B cell (primary cell): Measurements from ENCODE around the gene HSPB7. TPM values are rescaled to one million over a fixed set of nuclear protein-coding genes. Genes with fewer than 3 reads are reported as not detected.

ENCODE experiments used
- ATAC-seq: fragments of 200-7000 bp; cut with Tn5 transposase; one replicate; pipeline ENCODE4 v1.10.0; 2021; ENCODE audit warnings: low read depth, mild to moderate bottlenecking, moderate number of reproducible peaks, moderate library complexity
- CTCF ChIA-PET: fragments of 350-600 bp; sonication (Branson Sonifier 250); formaldehyde crosslinking; loops from one replicate; lab custom pipeline; 2021; ENCODE audit warnings: antibody characterized with exemption, inconsistent platforms; lab: Charles Lee
- POLR2A ChIA-PET: fragments of 350-600 bp; sonication (Branson Sonifier 250); formaldehyde crosslinking; loops from one replicate; lab custom pipeline; 2021; ENCODE audit warnings: antibody characterized with exemption; lab: Charles Lee
- DNase-seq: peaks from one replicate; pipeline ENCODE4 v3.0.0; 2013
- H2AFZ ChIP-seq: 2 replicates; pipeline ENCODE4 v1.6.1; 2012; ENCODE audit warnings: mild to moderate bottlenecking, low read depth, low read length; ENCODE audit not compliant: insufficient read depth, poor library complexity, severe bottlenecking
- H3K27ac ChIP-seq, 2 donors: 1 replicate in 1 of 2; 2 replicates in 1 of 2; pipeline ENCODE4 v1.5.1; 2012 to 2013; ENCODE audit warnings: low read length in 2 of 2, mild to moderate bottlenecking in 2 of 2, moderate library complexity in 1 of 2
- H3K27me3 ChIP-seq, 4 experiments: fragments of 200-600 bp in 1 of 4; sonication (generic) in 1 of 4; replicated peaks in 1 of 4; 1 replicate in 2 of 4; 2 replicates in 2 of 4; pipeline versions ENCODE4 v1.6.1 to v1.7.0; 2013 to 2016; ENCODE audit warnings: low read length in 3 of 4, mild to moderate bottlenecking in 2 of 4, mixed read lengths in 1 of 4, moderate library complexity in 1 of 4; ENCODE audit not compliant: insufficient read depth in 4 of 4, control insufficient read depth in 3 of 4; ENCODE audit errors: control extremely low read depth in 1 of 4
- H3K36me3 ChIP-seq, 2 experiments: replicated peaks in 1 of 2; 1 replicate in 1 of 2; 2 replicates in 1 of 2; pipeline versions ENCODE4 v1.6.1 to v1.7.1; 2013; ENCODE audit warnings: low read length in 1 of 2; ENCODE audit not compliant: insufficient read depth in 2 of 2, control insufficient read depth in 1 of 2; ENCODE audit errors: control extremely low read depth in 1 of 2, extremely low read depth in 1 of 2
- H3K4me1 ChIP-seq, 2 donors: fragments of 200-600 bp in 1 of 2; sonication (generic) in 1 of 2; 1 replicate in 1 of 2; 2 replicates in 1 of 2; pipeline versions ENCODE4 v1.5.1 to v1.6.1; 2013 to 2017; ENCODE audit warnings: low read length in 2 of 2; ENCODE audit not compliant: control insufficient read depth in 2 of 2, insufficient read depth in 2 of 2
- H3K4me2 ChIP-seq: replicated peaks from 2 replicates; pipeline ENCODE3; 2012; ENCODE audit warnings: mild to moderate bottlenecking, low read depth, low read length; ENCODE audit not compliant: poor library complexity, severe bottlenecking
- H3K4me3 ChIP-seq, 5 experiments: fragments of 200-600 bp in 1 of 5; sonication (generic) in 1 of 5; 1 replicate in 3 of 5; 2 replicates in 2 of 5; pipeline versions ENCODE4 v1.5.1 to v1.7.0; 2011 to 2016; ENCODE audit warnings: low read length in 4 of 5, mild to moderate bottlenecking in 4 of 5, low read depth in 2 of 5, control low read depth in 1 of 5, moderate library complexity in 1 of 5; ENCODE audit not compliant: insufficient read depth in 1 of 5; ENCODE audit errors: control extremely low read depth in 1 of 5, extremely low read depth in 1 of 5
- H3K79me2 ChIP-seq: fragments of 200-600 bp; sonication (generic); one replicate; pipeline ENCODE4 v1.6.0; 2016; ENCODE audit warnings: low read length; ENCODE audit not compliant: control insufficient read depth, insufficient read depth
- H3K9ac ChIP-seq: fragments of 200-600 bp; sonication (generic); 2 replicates; pipeline ENCODE4 v1.6.1; 2017; ENCODE audit warnings: mild to moderate bottlenecking, low read length, moderate library complexity
- H3K9me3 ChIP-seq, 3 donors: one replicate each; pipeline versions ENCODE4 v1.6.1 to v1.7.1; 2013; ENCODE audit warnings: low read length in 2 of 3; ENCODE audit not compliant: control insufficient read depth in 2 of 3, insufficient read depth in 1 of 3; ENCODE audit errors: control extremely low read depth in 1 of 3
- H4K20me1 ChIP-seq: 2 replicates; pipeline ENCODE4 v1.6.0; 2012; ENCODE audit warnings: mild to moderate bottlenecking, low read length; ENCODE audit not compliant: insufficient read depth, control insufficient read depth, poor library complexity, severe bottlenecking
- H3K27ac Mint-ChIP-seq: one replicate; pipeline ENCODE4 v1.8.0; 2021; ENCODE audit warnings: mixed read lengths
- H3K27me3 Mint-ChIP-seq: one replicate; pipeline ENCODE4 v1.8.0; 2021; ENCODE audit warnings: mixed read lengths
- H3K4me1 Mint-ChIP-seq: one replicate; pipeline ENCODE4 v1.8.0; 2021; ENCODE audit warnings: mixed read lengths
- H3K4me3 Mint-ChIP-seq: one replicate; pipeline ENCODE4 v1.8.0; 2021; ENCODE audit warnings: mixed read lengths
- H3K9me3 Mint-ChIP-seq: one replicate; pipeline ENCODE4 v1.8.0; 2022; ENCODE audit warnings: mixed read lengths; ENCODE audit not compliant: insufficient read depth
- CTCF ChIP-seq: fragments of 200-600 bp; IDR thresholded peaks from one replicate; pipeline ENCODE4 v1.8.0; 2022; ENCODE audit warnings: antibody characterized with exemption, mild to moderate bottlenecking
- EZH2 ChIP-seq: IDR thresholded peaks from 2 replicates; pipeline ENCODE4 v1.6.1; 2012; ENCODE audit warnings: borderline replicate concordance, low read depth, mild to moderate bottlenecking, moderate library complexity, low read length; ENCODE audit not compliant: insufficient read depth, poor library complexity, severe bottlenecking
- WGBS: methylation state at CpG from one replicate; pipeline ENCODE4 v1.1.5; 2013; ENCODE audit warnings: missing lambda C conversion rate; ENCODE audit not compliant: insufficient coverage; 5-methylcytosine and 5-hydroxymethylcytosine counted together
- intact Hi-C: fragments of 100-400 bp; cut with micrococcal nuclease; formaldehyde crosslinking; loops from one replicate; pipeline ENCODE4 v1.10.0; 2022
- polyA plus RNA-seq: library from polyadenylated mRNA; depleted of rRNA; stranded (reverse); fragments of >200 nt; gene quantifications from 2 replicates; pipeline ENCODE4 v1.2.3, GENCODE V29; 2012
- total RNA-seq, 2 donors: library from RNA; stranded (reverse); fragments of 120-200 nt in 1 of 2; gene quantifications; 1 replicate in 1 of 2; 2 replicates in 1 of 2; pipeline versions ENCODE4 v1.2.3 to v1.2.4, GENCODE V29; 2013 to 2022

Gene HSPB7
- total and polyA plus RNA-seq, 2 donors (not counting 1 experiment from before 2014, with no cell fraction given), result not detected

GRCh38 chr1:16006552-16007485, 11.0 kb downstream of the HSPB7 start:
- no peaks in the 10 kb centered on the region for H3K27me3 ChIP-seq
- H3K4me3 Mint-ChIP-seq, result peak overlapping the region; percentile 38
- H3K9ac ChIP-seq, result no peak overlapping the region
- no peak overlapping the region for H3K4me3 ChIP-seq
- peak overlapping the region; percentile 39 for H2AFZ ChIP-seq
- peak overlapping the region; percentile 47 for H3K27ac Mint-ChIP-seq
- DNase-seq, result no peak
- POLR2A ChIA-PET, result no interaction called here
- H3K4me2 ChIP-seq, result peak overlapping the region; percentile 13
- no peaks in the 10 kb centered on the region for H4K20me1 ChIP-seq
- no peaks in the 10 kb centered on the region for H3K9me3 ChIP-seq
- TF ChIP-seq EZH2, result no peak
- TF ChIP-seq CTCF, result no peak
- H3K9me3 Mint-ChIP-seq, result no peaks in the 10 kb centered on the region
- H3K27me3 Mint-ChIP-seq, result no peaks in the 10 kb centered on the region
- peaks cover 27% of the 10 kb centered on the region for H3K4me1 Mint-ChIP-seq
- peaks cover 23 to 27% of the 10 kb centered on the region in 2 donors for H3K4me1 ChIP-seq
- 68% methylated on average over 6 of the region's 9 CpGs for WGBS
- CTCF ChIA-PET, result interaction anchor here (0.9 to 2.8 kb wide), 16 partner anchors 8 to 203 kb away, joined by 3 to 20 read pairs (median 4); partner anchors contain the start of genes CLCNKA, HSPB7 and UQCRHL
- H3K36me3 ChIP-seq, result no peaks in the 10 kb centered on the region
- no peaks in the 10 kb centered on the region for H3K79me2 ChIP-seq
- peak; percentile 44 for ATAC-seq
- H3K27ac ChIP-seq, result no peak overlapping the region
- intact Hi-C loops, result loop anchor here (5.0 kb wide), 1 partner anchor 205 kb away; no protein-coding TSS in a partner anchor

GRCh38 chr1:16006010-16006409, 11.8 kb downstream of the HSPB7 start:
- peaks cover 23 to 27% of the 10 kb centered on the region in 2 donors for H3K4me1 ChIP-seq
- H3K4me3 Mint-ChIP-seq, result peak overlapping the region; percentile 37
- no peaks in the 10 kb centered on the region for H3K79me2 ChIP-seq
- ChIA-PET CTCF (interaction anchor here (0.7 to 1.9 kb wide), 3 partner anchors 8 to 185 kb away, joined by 3 to 7 read pairs (median 4); no protein-coding TSS in a partner anchor), POLR2A (no interaction called here)
- no peaks in the 10 kb centered on the region for H4K20me1 ChIP-seq
- DNase-seq (no peak), ATAC-seq (no peak)
- H3K4me3 ChIP-seq, result no peak overlapping the region
- H3K27ac Mint-ChIP-seq, result no peak overlapping the region
- no peaks in the 10 kb centered on the region for H3K9me3 Mint-ChIP-seq
- no peaks in the 10 kb centered on the region for H3K27me3 Mint-ChIP-seq
- 72% methylated on average over 10 of the region's 11 CpGs for WGBS
- intact Hi-C loops, result loop anchor here (5.0 kb wide), 1 partner anchor 204 kb away; no protein-coding TSS in a partner anchor
- H3K27ac ChIP-seq, result no peak overlapping the region
- TF ChIP-seq EZH2, result no peak
- TF ChIP-seq CTCF, result no peak
- peaks cover 27% of the 10 kb centered on the region for H3K4me1 Mint-ChIP-seq
- no peaks in the 10 kb centered on the region for H3K27me3 ChIP-seq
- H3K4me2 ChIP-seq, result peak overlapping the region; percentile 13
- no peaks in the 10 kb centered on the region for H3K36me3 ChIP-seq
- no peak overlapping the region for H3K9ac ChIP-seq
- H3K9me3 ChIP-seq, result no peaks in the 10 kb centered on the region
- H2AFZ ChIP-seq, result no peak overlapping the region
